ENCODE measurements around the gene RASAL3. TPM values are rescaled to one million over a fixed set of nuclear protein-coding genes. Genes with fewer than 3 reads are reported as not detected.

The RASAL3 gene
- total and polyA plus RNA-seq, 2 of the 8 experiments (the other 6 are each of a cell fraction or from before 2014, with no cell fraction given) = 0.19 to 0.63 TPM

GRCh38 chr19:15461694-15462093, 2.6 kb downstream of the RASAL3 start:
- Histone ChIP-seq H3K4ac (replicated peaks; ENCODE audit: insufficient read length, low read depth, low read length) (no peak overlapping the region), H2BK20ac (ENCODE audit: low read length) (no peak overlapping the region), H2BK12ac (ENCODE audit: low read depth, low read length) (no peak overlapping the region), H4K20me1 (replicated peaks in 1 of 2; ENCODE audit: control insufficient read depth in 1 of 2, insufficient read depth in 2 of 2, low read length in 2 of 2) (peaks cover 0 to 4% of the 10 kb centered on the region in 2 experiments), H3K9me3 (ENCODE audit: insufficient read depth in 2 of 2, low read depth in 1 of 2, low read length in 1 of 2) (no peaks in the 10 kb centered on the region), H4K8ac (ENCODE audit: extremely low read depth, insufficient read depth, low read length) (no peak overlapping the region; the same call in 1 of the 2 replicates), H3K9ac (replicated peaks in 1 of 4; ENCODE audit: extremely low read depth in 1 of 4, low read depth in 3 of 4, low read length in 3 of 4) (no peak overlapping the region), H3K79me2 (ENCODE audit: control insufficient read depth in 1 of 2, insufficient read depth in 2 of 2, low read length in 2 of 2) (no peaks in the 10 kb centered on the region), H2AFZ (ENCODE audit: low read length) (no peak overlapping the region), H3K27ac (ENCODE audit: low read depth, low read length) (no peak overlapping the region), H3K4me2 (ENCODE audit: insufficient read depth in 1 of 2, low read depth in 2 of 2, low read length in 2 of 2) (no peak overlapping the region), H3K79me1 (ENCODE audit: low read depth, low read length) (no peaks in the 10 kb centered on the region), H3K36me3 (ENCODE audit: control insufficient read depth in 2 of 4, insufficient read depth in 4 of 4, low read length in 3 of 4) (no peaks in the 10 kb centered on the region; a peak in 1 of 8 replicates), H3K56ac (replicated peaks; ENCODE audit: insufficient read length, low read depth, low read length) (no peak overlapping the region), H2BK5ac (ENCODE audit: low read depth, low read length) (no peak overlapping the region), H2BK15ac (ENCODE audit: low read length) (no peak overlapping the region), H3K27me3 (replicated peaks in 1 of 4; ENCODE audit: control insufficient read depth in 3 of 4, extremely low read depth in 1 of 4, insufficient read depth in 3 of 4, low read length in 3 of 4) (peaks cover 16 to 31% (median 22%) of the 10 kb centered on the region in 4 experiments), H3K4me3 (ENCODE audit: extremely low read depth in 1 of 4, insufficient read depth in 2 of 4, low read depth in 3 of 4, low read length in 4 of 4) (no peak overlapping the region), H3K14ac (ENCODE audit: insufficient read length) (no peak overlapping the region), H2AK5ac (ENCODE audit: low read depth, low read length) (no peak overlapping the region), H4K91ac (replicated peaks; ENCODE audit: insufficient read length, low read length) (no peak overlapping the region), H3K23ac (ENCODE audit: insufficient read length) (no peak overlapping the region), H3K18ac (ENCODE audit: extremely low read depth, low read length) (no peak overlapping the region), H4K5ac (ENCODE audit: insufficient read length, low read depth, low read length) (no peak overlapping the region), H3K23me2 (ENCODE audit: low read depth, low read length) (peaks cover 5% of the 10 kb centered on the region; the same call in 1 of the 2 replicates), H2BK120ac (replicated peaks; ENCODE audit: low read depth, low read length) (no peak overlapping the region), H3K4me1 (replicated peaks in 1 of 4; ENCODE audit: control insufficient read depth in 3 of 4, insufficient read depth in 4 of 4, low read length in 3 of 4) (peaks cover 0 to 6% (median 3%) of the 10 kb centered on the region in 4 experiments; a peak in 4 of 7 replicates)
- WGBS, 2 experiments (ENCODE audit: extremely low coverage in 1 of 2, insufficient coverage in 1 of 2, insufficient read length in 1 of 2, insufficient replicate concordance in 2 of 2, low coverage in 1 of 2, low lambda C conversion rate in 2 of 2, missing lambda C conversion rate in 1 of 2) = 83% methylated on average over 2 of the region's 2 CpGs; no CpG with 5 or more reads in 1 of the 2 experiments
- no peak for DNase-seq (ENCODE audit: low read depth in 1 of 2, low spot score in 2 of 2)
- no peak for FAIRE-seq
- CTCF ChIA-PET (ENCODE audit: partially characterized antibody) = interaction anchor here (0.5 to 1.1 kb wide), 3 partner anchors 12 to 94 kb away, joined by 3 to 4 read pairs (median 3); partner anchors contain the start of gene WIZ
- POLR2A ChIA-PET (ENCODE audit: partially characterized antibody) = interaction anchor here (1.7 kb wide), 1 partner anchor 83 kb away, joined by 4 read pairs; the partner anchor contains the start of gene AKAP8
- TF ChIP-seq, protein P1, sequence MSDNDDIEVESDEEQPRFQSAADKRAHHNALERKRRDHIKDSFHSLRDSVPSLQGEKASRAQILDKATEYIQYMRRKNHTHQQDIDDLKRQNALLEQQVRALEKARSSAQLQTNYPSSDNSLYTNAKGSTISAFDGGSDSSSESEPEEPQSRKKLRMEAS (IDR thresholded peaks at IDR 0.05) = no peak
- TF ChIP-seq KDM4A (IDR thresholded peaks at IDR 0.05; ENCODE audit: low read depth, low read length, severe bottlenecking) = no peak
- no peak for TF ChIP-seq BCL11A (IDR thresholded peaks at IDR 0.05; ENCODE audit: low read depth in 2 of 2, low read length in 2 of 2)
- no peak for TF ChIP-seq PHF8 (conservative IDR thresholded peaks at IDR 0.05; ENCODE audit: low read depth, low read length)
- TF ChIP-seq KDM1A (IDR thresholded peaks at IDR 0.05; ENCODE audit: borderline replicate concordance, low read length) = no peak
- TF ChIP-seq SP4 (IDR thresholded peaks at IDR 0.05; ENCODE audit: low read length) = no peak
- TF ChIP-seq RXRA (IDR thresholded peaks at IDR 0.05; ENCODE audit: insufficient read depth, low read depth, low read length) = no peak
- TF ChIP-seq RAD21 (IDR thresholded peaks at IDR 0.05 in 1 of 2, conservative IDR thresholded peaks at IDR 0.05 in 1 of 2; ENCODE audit: low read depth in 2 of 2, low read length in 2 of 2) = no peak
- no peak for TF ChIP-seq POLR2AphosphoS5 (IDR thresholded peaks at IDR 0.05; ENCODE audit: low read depth, low read length)
- no peak for TF ChIP-seq SIX5 (IDR thresholded peaks at IDR 0.05; ENCODE audit: low read depth, low read length)
- TF ChIP-seq, protein P2, sequence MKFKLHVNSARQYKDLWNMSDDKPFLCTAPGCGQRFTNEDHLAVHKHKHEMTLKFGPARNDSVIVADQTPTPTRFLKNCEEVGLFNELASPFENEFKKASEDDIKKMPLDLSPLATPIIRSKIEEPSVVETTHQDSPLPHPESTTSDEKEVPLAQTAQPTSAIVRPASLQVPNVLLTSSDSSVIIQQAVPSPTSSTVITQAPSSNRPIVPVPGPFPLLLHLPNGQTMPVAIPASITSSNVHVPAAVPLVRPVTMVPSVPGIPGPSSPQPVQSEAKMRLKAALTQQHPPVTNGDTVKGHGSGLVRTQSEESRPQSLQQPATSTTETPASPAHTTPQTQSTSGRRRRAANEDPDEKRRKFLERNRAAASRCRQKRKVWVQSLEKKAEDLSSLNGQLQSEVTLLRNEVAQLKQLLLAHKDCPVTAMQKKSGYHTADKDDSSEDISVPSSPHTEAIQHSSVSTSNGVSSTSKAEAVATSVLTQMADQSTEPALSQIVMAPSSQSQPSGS (IDR thresholded peaks at IDR 0.05; ENCODE audit: low read length) = no peak
- no peak for TF ChIP-seq TAF7 (optimal IDR thresholded peaks at IDR 0.05; ENCODE audit: borderline replicate concordance, low read depth, low read length)

Measured in H1 (cell line).